Measurements from ENCODE around the gene SLCO3A1.
"Not testable (repeated sequence)": the region's sequence is repeated elsewhere in the genome, so short reads cannot be mapped to it uniquely, and the experiment has no call there.

The SLCO3A1 gene

DNA sequence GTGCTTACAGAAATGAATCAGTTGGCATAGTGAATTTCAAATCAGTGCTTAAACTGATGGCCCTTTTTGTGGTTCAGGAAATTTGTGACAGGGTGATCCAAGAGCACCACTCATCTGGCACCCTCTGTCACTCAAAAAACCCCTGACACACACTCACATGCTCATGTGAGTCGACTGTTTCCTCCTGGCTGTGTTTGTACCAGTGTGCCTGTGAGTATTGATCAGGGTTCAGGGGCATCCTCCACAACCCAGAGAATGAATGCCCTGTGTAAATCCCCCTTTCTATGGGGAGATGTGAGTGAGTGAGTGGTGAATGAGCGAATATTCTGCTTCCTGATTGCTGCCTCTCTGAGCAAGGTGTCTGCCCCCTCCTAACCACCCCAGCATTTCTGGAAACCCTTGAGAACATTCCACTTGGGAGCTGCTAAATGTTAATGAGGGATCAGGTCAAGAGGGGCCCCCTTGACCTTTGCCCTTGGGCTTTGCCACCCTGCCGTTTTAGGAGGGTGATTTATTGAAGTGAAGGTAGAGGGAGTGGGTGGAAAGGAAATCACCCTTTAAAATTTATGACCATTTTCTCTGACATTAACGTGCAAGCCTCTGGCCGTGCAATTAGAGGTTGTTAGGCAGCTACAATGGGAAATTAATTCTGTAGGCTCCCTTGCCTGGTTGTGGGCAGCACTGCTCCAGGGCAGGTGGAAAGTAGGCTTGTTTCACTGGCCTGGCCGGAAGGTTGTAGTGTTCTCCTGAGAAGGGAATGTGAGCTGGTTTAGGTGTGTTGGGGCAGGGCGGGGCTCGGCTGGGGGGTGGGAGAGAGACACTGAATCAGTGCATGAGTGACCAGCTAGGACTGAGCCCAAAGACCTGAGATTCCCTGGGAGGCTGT lies 87.2 kb downstream of the SLCO3A1 start:
- no peak for DNase-seq (ENCODE audit: low read depth in 2 of 2)

DNA sequence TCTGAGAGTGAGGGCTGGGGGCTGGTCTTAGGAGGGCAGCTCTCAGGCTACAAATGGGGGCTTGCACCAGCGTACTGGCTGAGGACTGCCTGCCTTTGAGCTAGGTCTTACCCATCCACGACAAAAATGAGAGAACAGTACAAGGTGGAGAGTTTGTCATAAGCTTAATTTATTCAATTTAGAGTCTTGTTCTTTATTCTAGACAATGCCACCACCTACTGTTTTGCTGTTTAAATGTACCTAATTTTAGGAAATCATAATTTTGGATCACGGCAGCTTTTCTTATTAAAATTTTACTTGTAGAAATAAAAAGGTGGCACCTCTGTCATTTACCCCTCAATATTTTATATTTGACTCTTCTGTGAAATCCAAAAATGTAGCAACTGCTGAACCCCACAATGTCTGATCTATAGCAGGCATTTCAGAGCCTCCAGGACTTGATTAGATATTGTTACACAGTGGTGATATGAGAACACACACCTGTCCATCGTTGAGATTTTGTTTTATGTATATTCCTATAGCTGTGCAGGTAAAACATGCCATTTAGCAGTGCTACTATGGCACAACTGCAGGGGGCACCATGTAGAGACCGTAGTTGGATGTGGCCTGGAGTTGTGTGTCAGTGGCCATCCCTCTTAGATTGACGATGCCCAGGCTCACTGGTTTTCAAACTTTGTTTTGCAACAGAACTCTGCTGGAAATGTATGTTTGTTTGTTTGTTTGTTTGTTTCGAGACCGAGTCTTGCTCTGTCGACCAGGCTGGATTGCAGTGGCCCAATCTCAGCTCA lies 88.6 kb downstream of the SLCO3A1 start:
- DNase-seq (ENCODE audit: low read depth in 2 of 2): no peak

DNA sequence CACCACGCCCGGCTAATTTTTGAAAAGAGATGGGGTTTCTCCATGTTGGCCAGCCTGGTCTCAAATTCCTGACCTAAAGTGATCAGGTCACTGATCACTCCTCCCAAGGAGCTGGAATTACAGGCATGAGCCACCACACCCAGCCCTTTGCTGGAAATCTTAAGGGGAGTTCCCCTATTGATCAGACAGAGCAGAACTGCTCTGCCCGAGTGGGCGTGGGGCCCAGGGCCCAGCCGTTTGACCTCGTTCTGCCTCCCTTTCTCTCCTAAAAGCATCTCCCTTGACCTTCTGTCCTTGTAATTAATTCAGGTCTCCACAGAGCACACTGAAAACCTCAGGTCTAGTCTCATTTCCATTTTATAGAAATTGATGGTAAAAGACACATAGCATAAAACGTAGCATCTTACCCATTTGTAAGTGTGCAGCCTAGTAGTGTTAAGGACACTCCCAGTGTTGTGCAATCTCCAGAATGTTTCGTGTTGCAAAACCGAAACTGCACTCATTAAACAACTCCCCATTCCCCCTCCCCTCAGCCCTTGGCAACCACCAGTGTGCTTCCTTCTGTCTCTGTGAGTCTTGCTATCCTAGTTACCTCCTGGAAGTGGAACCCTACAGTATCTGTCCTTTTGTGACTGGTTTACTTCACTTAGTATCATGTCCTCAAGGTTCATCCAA lies 89.3 kb downstream of the SLCO3A1 start:
- DNase-seq (ENCODE audit: low read depth in 2 of 2): peak in 1 of 2 donors; percentile 8

DNA sequence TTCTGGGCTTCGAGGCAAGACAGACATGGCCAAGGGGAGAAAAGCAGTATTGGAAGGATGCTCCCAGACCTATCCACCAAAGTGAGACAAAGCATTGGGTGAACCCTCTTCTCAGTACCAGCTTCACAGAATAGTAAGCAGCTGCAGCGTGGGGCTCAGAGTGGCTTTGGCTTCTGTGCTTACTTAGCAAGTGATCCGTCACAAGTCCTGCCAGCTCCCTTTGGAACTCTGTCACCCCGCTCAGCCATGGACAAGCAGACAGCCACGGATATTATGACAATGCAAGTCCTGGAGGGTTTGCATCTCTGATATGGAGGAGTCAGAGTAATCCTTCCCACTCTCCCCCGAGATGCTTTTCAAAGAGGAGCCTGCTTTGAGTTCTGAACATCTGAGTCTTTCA lies 90.8 kb downstream of the SLCO3A1 start:
- DNase-seq (ENCODE audit: low read depth in 2 of 2): no peak

DNA sequence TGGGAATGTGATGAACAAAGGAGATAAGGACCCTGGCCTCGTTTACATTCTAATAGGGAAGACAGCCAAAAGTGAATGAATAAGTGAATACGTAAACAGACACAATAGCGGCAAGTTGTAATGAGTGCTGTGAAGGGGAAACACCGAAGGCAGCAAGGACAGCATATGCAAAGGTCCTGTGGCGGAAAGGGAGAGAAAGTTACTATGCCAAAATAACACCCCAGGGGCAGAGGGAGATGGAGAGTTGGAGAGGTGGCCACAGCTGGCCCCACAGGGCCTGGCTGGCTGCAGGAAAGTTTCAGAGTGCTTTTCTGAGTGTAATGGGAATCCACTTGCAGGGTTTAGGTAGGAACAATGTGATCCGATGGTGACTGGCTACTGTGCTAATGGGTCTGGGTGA lies 91.9 kb downstream of the SLCO3A1 start:
- DNase-seq (ENCODE audit: low read depth in 2 of 2): no peak

DNA sequence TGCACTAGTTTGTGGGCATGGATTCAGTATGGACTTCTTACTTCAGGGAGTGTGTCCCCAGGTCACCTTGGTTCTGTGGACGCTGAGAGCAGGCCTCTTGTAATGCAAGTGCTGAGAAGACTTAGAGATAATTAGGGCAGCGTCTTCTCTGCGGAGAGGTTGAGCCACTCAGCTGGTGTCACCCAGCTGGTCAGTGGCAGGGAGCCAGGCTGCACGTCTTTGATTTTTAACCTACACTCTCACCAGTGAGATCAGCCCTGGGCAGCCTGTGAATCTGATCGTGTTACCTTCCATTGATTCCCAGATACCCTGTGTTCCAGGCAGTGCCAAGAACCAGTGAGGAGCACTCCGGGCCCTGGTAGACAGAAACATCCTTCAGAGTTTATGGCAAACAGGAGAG lies 92.6 kb downstream of the SLCO3A1 start:
- DNase-seq (ENCODE audit: low read depth in 2 of 2): no peak

DNA sequence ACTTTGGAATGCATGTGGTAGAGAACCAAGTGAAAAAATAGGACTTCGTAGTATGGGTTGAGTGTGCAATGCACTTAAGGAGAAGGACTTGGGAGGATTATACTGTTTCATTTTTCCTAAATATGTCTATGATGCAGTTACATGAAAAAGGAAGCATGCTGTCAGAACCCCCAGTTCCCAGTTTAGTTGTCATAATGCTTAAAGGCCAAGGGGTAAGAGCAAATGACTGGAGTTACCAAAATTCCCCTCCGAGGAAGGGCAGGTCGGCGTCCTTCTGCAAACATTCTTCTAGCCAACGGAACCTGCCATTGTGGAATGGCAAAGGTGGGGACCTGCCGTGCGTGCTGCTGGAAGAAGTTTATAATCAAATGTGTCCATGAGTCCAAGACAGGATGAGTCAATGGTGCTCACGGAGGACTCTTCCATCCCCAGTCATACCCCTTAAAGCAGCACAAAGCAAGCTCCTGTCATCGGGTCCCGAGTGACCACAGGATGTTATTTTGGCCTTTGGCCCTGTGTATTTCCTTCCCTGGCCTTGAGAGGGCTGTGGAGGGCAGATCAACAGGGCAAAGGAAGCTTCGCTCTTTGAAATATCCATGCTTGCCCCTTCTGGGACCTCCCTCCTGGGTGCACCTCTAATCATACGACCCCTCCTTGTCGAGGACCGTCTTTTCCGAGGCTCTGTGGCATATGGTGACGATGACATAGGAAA lies 93.2 kb downstream of the SLCO3A1 start:
- no peak for DNase-seq (ENCODE audit: low read depth in 2 of 2)

DNA sequence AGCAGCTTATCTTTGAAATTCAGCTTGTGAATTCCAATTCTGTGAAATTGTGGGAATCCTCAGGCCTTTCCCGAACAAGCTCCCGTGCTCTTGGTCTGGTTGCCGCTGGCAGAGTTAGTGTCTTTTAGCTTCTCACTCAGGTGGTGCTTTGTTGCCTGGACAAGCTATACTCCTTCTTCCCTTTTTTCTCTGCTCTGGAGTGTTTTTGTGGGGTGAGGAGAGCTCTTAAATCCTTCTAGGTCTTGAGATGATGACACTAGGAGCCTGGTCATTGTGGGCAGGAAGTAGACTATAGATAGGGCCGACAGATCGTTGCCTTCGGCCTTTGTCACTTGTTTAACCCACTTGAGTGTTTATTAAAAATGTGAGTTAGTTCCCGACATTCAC lies 93.8 kb downstream of the SLCO3A1 start:
- no peak for DNase-seq (ENCODE audit: low read depth in 2 of 2)

DNA sequence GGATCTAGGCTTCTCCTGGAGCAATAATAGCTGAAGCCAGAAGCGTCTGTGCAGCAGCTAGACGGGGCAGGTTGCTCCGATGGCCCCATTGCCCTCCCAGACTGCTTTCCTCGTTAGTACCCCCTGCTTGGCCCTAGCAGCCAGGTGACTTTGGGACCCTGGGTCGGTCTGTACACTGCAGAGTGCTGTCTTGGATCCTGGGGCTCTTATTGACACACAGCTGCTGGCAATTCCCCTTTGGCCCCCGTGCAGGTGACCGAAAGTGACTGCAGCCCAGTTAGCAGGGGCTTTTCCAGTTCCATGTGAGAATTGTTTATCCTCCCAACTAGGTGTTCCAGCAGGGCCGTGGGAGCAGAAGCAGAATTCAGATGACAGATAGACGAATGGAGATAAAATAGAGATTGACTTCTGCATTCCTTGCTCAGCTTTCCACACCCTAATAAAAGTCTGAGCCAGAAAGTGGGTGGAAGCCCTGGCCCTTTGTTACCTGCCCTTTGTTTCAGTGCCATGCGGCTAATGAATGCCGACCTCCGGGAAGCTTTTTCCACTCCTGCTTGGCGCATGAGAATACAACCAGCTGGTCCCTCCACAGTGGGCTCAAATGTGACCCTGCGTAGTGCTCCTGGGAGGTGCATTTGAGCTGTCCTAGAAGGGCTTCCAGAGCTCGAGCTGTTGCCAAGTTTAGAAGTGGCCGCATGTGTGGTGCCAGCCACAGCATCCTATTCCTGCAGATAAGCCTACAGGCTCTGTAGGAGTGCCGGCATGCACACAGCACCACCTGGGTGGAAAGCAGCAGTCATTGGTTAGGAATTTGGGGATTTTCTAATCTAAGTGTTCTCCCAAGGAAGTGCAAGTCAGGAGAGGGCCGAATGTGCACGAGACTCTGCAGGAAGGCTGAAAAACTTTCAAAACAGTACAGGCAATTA lies 94.4 kb downstream of the SLCO3A1 start:
- no peak for DNase-seq (ENCODE audit: low read depth in 2 of 2)

DNA sequence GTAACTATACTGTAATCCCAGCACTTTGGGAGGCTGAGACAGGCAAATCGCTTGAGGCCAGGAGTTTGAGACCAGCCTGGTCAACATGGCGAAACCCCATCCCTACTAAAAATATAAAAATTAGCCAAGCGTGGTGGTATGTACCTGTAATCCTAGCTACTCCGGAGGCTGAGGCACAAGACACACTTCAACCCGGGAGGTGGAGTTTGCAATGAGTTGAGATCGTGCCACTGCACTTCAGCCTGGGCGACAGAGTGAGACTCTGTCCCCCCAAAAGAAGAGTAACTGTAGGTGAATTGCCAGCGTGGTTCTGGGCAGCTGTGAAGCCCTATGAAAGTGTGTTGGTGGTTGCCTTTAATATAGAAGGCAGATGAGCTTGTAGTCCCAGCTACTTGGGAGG lies 95.9 kb downstream of the SLCO3A1 start:
- DNase-seq (ENCODE audit: low read depth in 2 of 2): no peak

DNA sequence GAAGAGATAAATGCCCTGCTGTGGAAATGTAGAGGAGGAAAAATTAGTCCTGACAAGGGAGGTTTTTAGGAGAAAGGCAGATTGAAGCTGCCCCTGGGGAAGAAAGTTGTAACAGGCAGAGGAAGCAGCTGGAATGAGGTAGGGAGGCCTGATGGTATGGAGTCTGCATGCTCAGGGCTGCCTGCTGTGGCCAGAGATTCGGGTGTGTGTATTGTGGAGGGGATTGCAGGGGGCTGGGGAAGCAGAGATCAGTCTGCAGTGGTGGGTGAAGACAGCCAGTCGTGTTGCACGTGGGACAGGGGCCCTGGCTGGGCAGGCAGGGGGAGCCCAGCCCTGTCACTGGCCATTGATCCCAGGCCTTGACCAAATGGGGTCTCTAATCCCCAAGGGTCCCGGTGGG lies 96.5 kb downstream of the SLCO3A1 start:
- DNase-seq (ENCODE audit: low read depth in 2 of 2): no peak

DNA sequence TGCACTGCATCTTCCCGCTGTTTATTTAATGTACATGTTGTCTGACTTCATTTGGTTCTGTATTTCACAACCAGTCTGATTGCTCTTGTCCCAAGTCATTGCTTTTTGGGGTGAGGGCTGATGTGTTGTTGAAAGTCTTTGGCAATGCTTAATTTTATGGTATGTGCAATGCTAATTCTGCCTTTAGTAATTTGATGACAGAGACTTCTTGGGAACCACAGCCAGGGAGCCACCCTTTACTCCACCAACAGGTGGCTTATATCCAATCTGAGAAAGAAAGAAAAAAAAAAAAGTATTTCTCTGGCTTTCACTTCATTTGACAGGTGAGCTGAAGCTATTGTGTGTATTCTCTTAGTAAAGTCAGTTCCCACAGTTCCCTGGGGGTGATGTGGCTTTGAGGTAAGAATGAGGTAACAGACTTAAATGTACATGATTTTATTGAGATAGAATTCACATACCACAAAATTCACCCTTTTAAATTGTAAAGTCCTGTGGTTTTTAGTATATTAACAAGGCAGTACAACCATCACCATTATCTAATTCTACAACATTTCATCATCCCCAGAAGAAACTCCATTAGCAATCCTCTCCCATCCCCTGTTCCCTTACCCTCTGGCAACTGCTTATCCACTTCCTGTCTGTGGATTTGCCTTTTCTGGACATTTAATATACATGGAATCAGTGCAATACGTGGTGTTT lies 97.3 kb downstream of the SLCO3A1 start:
- DNase-seq (ENCODE audit: low read depth in 2 of 2): no peak

DNA sequence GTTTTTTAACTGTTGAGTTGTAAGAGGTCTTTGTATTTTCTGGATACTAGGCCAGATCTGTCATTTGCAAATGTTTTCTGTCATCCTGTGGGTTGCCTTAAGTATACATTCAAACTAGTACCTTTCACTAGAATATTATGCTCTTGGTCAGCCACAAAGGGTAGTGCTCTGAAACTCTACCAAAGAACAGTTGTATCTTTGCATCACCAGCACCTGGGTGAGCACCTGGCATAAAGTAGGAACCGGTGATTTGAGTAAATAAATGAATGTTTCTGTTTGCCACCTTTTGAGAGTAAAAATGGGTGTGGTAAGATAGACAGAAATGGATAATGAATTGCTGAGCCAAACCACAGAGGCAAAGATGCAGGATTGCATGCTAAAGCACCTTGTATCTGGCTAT lies 98.7 kb downstream of the SLCO3A1 start:
- DNase-seq (ENCODE audit: low read depth in 2 of 2): no peak

DNA sequence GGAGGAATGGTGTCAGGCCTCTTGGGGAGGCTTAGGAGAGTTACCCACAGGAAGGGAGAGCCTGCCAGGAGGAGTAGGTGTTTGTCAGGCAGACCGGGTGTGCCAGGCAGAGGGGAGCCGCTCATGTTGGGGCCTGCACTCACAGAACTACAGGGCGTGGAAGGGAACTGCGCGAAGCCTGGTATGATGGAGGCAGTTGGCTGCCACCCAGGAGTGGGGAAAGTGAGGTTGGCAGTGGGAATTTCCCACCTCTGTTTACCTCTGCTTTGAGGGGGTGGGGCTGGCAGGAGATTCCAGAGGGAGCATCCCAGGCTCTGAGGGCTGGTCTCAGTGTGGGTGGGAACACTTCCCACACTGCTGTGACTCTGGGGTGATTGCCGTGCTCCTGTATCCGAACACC lies 99.9 kb downstream of the SLCO3A1 start:
- DNase-seq (ENCODE audit: low read depth in 2 of 2): no peak

DNA sequence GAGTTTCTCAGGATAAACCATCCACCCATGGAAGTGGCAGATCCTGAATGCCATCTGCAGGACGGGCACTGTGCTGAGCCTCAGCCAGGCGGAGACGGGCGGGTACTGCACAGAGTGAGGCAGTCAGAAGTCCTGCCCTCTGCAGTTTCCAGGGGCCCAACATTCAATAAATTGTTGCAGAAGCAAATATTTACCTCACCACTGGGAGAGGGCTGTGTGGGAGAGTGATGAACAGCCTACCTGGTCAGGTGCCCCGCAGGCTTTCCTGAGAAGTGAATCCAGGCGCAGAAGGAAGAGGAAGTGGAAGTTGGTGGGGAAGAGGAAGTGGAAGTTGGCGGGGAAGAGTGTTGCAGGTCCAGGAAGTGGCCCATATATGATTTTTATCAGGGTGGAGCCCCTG lies 100.8 kb downstream of the SLCO3A1 start:
- DNase-seq (ENCODE audit: low read depth in 2 of 2): no peak

DNA sequence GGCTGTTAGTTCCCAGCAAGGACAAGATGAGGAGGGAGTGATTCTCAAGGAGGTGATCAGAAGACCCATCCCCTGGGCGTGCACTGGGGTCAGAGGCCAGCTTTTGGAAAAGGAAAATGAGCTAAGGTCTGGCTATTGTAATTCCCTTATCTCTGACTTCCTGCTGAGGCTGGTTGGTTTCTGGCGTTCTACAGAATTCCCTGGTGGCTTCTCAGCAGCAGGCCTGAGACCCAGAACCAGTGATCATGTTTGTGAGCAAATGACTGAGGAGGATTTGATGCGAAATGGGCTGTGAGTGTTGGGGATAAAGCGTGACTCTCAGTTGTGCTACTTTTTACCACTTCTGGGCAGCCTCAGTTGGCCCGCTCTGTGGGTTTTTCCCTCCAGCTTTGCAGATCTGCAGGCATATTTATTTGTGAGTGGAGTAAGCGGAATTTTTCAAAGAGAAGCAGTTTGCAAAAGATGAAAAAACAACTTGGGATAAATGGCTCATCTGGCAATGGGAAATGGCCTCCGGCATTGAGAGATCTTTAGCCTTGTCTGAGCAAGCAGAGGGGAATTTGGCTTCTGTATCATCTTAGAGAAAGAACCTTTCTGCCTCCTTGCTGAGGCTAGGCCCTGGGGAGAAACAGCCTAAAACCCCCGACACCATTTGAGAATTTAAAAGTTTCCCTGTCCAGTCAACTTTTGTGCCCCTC lies 102.7 kb downstream of the SLCO3A1 start:
- DNase-seq (ENCODE audit: low read depth in 2 of 2): no peak

DNA sequence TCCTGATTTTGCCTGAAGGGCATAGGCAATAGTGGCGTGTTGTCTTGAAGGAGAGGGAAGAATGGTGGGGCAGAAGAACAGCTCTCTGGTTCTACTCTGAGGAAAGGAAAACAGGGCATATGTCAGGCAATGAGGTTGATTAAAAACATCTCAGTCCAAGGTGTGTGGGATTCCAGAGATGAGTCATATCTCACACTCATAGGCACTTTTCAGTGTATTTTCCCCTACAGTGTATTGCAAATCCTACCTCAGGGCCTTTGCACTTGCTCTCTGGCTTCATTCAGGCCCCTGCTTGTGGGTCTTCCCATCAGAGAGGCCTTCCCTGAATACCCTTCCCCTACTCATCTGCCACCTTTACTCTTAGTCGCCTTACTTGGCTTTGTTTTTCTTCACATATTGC lies 107.8 kb downstream of the SLCO3A1 start:
- no peak for DNase-seq (ENCODE audit: low read depth in 2 of 2)

DNA sequence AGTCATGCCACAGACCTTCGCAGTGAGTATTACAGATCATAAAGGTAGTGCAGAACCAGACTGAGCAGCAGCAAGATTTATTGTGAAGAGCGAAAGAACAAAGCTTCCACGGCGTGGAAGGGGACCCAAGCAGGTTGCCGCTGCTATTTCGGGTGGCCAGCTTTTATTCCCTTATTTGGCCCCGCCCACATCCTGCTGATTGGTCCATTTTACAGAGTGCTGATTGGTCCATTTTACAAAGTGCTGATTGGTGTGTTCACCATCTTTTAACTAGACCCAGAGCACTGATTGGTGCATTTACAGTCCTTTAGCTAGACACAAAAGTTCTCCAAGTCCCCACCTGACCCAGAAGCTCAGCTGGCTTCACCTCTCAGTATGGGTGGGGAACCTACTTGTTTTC lies 110.2 kb downstream of the SLCO3A1 start:
- not testable (repeated sequence) for DNase-seq (ENCODE audit: low read depth in 2 of 2)

DNA sequence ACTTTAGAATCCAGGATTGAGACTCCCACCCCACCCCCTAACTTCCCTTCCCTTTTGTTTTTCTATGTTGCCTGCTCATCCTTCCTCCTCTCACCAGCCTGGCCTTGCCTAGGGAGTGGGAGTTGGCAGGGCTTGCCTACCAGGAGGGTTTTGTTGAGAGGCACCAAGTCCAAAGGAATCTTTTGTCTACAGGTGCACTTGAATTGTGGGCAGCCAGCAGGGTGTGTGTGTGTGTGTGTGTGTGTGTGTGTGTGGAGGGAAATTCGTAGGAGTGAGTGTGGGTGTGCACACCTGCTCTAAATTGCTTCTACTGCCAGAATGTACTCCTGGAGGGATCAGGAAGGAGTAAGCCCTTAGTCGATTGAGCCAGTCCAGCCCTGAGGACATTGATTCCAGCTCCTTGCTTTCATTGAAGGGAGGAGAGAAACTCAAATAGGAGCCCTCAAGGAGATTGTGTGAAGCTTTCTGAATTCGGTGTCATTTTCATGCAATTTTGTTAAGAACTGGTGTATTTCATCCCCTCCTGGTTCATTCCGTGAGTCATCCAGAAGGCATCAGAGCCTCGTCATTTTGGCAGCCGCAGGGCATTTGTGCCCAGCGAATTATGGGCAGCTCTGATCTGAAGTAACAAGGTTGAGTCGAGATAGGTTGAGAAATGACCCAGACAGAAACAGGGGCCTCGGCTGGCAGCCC lies 112.1 kb downstream of the SLCO3A1 start:
- no peak for DNase-seq (ENCODE audit: low read depth in 2 of 2)
